Suprapubic skin (tissue), 3 donors: ENCODE measurements around the gene HPX.

Source experiments
- POLR2A ChIP-seq, 2 donors: fragments of 450-650 bp; IDR thresholded peaks; one replicate each; pipeline ENCODE4 v1.6.1; 2017; ENCODE audit warnings: antibody characterized with exemption in 2 of 2, mild to moderate bottlenecking in 2 of 2, moderate library complexity in 2 of 2
- TF ChIP-seq, protein P1 (sequence below), 2 donors: fragments of 200-600 bp in 1 of 2; fragments of 450-650 bp in 1 of 2; sonication (generic) in 1 of 2; IDR thresholded peaks; one replicate each; pipeline ENCODE4 v1.5.1; 2016 to 2019; ENCODE audit warnings: antibody characterized with exemption in 2 of 2, mild to moderate bottlenecking in 1 of 2, moderate library complexity in 1 of 2

GRCh38 chr11:6486938-6487337 lies 46.2 kb upstream of the HPX start:
- TF ChIP-seq, protein P1, sequence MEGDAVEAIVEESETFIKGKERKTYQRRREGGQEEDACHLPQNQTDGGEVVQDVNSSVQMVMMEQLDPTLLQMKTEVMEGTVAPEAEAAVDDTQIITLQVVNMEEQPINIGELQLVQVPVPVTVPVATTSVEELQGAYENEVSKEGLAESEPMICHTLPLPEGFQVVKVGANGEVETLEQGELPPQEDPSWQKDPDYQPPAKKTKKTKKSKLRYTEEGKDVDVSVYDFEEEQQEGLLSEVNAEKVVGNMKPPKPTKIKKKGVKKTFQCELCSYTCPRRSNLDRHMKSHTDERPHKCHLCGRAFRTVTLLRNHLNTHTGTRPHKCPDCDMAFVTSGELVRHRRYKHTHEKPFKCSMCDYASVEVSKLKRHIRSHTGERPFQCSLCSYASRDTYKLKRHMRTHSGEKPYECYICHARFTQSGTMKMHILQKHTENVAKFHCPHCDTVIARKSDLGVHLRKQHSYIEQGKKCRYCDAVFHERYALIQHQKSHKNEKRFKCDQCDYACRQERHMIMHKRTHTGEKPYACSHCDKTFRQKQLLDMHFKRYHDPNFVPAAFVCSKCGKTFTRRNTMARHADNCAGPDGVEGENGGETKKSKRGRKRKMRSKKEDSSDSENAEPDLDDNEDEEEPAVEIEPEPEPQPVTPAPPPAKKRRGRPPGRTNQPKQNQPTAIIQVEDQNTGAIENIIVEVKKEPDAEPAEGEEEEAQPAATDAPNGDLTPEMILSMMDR (IDR thresholded peaks at IDR 0.05) = no peak
- no peak for TF ChIP-seq POLR2A (IDR thresholded peaks at IDR 0.05)
